ENCODE results near the gene ZBTB39.

- TF ChIP-seq EZH2phosphoT487 (IDR thresholded peaks at IDR 0.05; ENCODE audit: borderline replicate concordance, low read depth): no peak
- TF ChIP-seq, protein P1, sequence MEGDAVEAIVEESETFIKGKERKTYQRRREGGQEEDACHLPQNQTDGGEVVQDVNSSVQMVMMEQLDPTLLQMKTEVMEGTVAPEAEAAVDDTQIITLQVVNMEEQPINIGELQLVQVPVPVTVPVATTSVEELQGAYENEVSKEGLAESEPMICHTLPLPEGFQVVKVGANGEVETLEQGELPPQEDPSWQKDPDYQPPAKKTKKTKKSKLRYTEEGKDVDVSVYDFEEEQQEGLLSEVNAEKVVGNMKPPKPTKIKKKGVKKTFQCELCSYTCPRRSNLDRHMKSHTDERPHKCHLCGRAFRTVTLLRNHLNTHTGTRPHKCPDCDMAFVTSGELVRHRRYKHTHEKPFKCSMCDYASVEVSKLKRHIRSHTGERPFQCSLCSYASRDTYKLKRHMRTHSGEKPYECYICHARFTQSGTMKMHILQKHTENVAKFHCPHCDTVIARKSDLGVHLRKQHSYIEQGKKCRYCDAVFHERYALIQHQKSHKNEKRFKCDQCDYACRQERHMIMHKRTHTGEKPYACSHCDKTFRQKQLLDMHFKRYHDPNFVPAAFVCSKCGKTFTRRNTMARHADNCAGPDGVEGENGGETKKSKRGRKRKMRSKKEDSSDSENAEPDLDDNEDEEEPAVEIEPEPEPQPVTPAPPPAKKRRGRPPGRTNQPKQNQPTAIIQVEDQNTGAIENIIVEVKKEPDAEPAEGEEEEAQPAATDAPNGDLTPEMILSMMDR (IDR thresholded peaks at IDR 0.05): no peak
- TF ChIP-seq RAD21 (IDR thresholded peaks at IDR 0.05; ENCODE audit: low read length): no peak
- no peak for TF ChIP-seq TAF1 (IDR thresholded peaks at IDR 0.05; ENCODE audit: borderline replicate concordance, low read depth, low read length)
- no peak for TF ChIP-seq EP300 (IDR thresholded peaks at IDR 0.05; ENCODE audit: borderline replicate concordance in 1 of 2, low read depth in 1 of 2, low read length in 1 of 2)
- TF ChIP-seq, protein P2, sequence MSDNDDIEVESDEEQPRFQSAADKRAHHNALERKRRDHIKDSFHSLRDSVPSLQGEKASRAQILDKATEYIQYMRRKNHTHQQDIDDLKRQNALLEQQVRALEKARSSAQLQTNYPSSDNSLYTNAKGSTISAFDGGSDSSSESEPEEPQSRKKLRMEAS (IDR thresholded peaks at IDR 0.05; ENCODE audit: low read depth): no peak
- TF ChIP-seq NFIC (IDR thresholded peaks at IDR 0.05; ENCODE audit: borderline replicate concordance): no peak
- TF ChIP-seq SIN3A (IDR thresholded peaks at IDR 0.05; ENCODE audit: borderline replicate concordance, low read depth, low read length): no peak
- TF ChIP-seq, protein P3, sequence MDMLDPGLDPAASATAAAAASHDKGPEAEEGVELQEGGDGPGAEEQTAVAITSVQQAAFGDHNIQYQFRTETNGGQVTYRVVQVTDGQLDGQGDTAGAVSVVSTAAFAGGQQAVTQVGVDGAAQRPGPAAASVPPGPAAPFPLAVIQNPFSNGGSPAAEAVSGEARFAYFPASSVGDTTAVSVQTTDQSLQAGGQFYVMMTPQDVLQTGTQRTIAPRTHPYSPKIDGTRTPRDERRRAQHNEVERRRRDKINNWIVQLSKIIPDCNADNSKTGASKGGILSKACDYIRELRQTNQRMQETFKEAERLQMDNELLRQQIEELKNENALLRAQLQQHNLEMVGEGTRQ (IDR thresholded peaks at IDR 0.05; ENCODE audit: borderline replicate concordance, low read depth, low read length): no peak
- TF ChIP-seq YY1 (IDR thresholded peaks at IDR 0.05; ENCODE audit: low read depth): no peak
These were observed 38.1 kb upstream of the ZBTB39 start for GRCh38 chr12:57044468-57044867.

All from SK-N-SH (cell line).